Measurements from ENCODE around the gene TTLL11.
A peak's percentile ranks its signal among the peaks of the same experiment; 100 is the strongest.

Gene TTLL11

DNA sequence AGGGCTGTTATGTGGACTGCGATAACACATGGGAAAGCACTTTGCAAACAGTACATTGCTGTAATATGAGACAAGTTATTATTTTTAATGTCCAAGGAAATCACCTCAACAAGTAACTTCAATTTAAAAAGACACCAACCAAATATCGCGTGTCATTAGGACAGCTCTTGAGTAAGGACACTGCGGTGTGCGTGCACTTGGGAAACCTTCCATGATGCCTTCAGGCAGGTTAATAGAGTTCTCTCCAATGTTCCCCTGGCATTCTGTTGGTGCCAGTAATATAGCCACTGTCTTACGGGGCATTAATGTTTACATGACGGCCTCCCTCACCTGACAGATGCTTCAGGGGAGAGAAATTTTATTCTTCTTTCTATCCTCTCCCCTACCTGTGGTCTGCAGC, 42.9 kb downstream of the TTLL11 start:
- no peak for DNase-seq (ENCODE audit: low spot score)

DNA sequence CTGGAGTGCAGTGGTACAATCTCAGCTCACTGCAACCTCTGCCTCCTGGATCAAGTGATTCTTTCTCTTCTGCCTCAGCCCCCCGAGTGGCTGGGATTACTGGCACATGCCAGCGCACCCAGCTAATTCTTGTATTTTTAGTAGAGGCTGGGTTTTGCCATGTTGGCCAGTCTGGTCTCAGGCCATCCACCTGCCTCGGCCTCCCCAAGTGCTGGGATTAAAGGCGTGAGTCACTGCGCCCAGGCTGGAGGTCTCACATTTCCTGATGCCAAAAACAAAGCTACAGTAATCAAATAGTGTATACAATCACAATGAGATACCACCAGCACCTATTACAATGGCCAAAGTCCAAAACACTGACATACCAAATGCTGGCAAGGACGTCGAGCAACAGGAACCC, 51.1 kb downstream of the TTLL11 start:
- DNase-seq (ENCODE audit: low spot score) = no peak

DNA sequence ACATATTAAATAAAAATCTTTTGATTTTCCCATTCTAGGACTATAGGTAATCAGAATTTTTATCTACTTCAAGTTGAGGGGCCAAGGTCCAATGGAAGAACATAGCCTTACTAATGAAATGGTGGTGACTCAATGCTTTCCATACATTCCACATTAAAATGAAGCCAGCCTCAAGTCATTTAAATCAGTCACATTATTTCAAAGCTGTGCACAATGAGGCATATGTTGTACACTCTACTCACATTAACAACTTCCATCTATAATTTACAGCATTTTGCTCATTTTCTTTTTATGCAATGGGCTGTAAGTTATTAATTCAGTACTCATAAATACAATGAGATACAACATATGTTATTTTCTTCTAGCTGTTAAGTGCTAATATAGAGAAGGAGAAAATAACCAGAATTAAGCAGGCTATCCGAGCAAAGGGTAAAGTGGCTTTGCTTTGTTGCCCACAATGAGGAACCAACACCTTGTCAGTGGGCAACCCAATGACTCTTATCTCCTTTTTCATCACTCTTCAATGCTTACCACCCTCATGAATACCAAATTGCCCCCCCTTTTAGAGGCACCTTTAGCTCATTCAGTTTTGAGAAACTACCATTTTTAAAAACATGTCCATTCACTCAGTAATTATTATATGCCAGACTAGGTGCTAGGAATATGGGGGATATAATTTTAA, 52.4 kb downstream of the TTLL11 start:
- peak; percentile 11 for DNase-seq (ENCODE audit: low spot score)

DNA sequence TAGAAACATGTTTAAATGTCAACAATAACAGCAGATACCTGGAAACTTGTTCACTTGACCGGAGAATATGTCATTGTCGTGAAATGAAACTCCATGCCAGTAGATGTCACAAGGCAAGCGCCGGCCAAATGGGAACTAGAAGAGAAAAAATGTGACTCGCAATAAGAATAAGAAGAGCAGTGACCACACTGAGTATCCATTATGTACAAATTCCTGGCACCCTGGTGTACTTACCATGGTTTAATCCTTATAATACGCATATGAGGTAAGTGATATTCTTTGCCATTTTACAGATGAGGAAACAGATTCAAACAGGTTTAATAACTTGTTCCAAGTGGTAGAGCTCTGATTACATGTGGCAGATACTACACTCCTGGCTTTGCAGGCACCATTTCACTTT, 53.9 kb downstream of the TTLL11 start:
- DNase-seq (ENCODE audit: low spot score) = no peak

DNA sequence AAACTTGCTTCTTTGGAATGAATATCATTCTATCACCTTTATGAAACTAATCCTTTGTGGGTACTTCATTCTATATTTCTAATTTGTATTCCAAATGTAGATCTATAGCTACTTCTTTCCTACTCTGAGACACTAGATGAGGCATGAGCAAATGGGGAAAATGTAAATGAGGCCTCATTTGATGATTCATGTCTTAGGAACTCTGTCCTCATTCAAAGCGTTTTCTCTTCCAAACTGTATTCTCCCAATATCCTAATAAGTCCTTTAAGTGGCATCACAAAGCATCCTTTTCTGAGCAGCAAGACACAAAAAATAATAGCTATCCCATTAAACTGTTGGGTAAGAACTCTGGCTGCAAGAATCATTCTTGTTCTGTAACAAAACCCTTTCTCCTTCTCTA, 56.1 kb downstream of the TTLL11 start:
- no peak for DNase-seq (ENCODE audit: low spot score)

DNA sequence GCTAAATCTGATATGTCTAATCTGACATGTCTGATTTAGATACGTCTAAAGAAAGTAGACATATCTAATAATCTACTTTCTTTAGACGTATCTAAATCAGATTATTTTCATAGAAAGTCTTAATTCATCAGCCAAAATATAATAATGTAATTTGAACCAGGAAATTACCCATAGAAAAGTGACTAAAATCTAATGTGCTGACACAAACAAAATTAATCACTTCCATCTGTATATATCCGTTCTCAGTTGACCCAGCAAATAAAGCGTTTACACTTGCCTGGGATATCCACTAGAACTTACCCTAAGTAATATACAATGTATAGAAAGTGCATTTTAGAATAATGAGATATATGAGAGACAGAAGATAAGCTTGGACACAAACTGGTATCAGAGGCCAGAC, 56.7 kb downstream of the TTLL11 start:
- DNase-seq (ENCODE audit: low spot score) = no peak

DNA sequence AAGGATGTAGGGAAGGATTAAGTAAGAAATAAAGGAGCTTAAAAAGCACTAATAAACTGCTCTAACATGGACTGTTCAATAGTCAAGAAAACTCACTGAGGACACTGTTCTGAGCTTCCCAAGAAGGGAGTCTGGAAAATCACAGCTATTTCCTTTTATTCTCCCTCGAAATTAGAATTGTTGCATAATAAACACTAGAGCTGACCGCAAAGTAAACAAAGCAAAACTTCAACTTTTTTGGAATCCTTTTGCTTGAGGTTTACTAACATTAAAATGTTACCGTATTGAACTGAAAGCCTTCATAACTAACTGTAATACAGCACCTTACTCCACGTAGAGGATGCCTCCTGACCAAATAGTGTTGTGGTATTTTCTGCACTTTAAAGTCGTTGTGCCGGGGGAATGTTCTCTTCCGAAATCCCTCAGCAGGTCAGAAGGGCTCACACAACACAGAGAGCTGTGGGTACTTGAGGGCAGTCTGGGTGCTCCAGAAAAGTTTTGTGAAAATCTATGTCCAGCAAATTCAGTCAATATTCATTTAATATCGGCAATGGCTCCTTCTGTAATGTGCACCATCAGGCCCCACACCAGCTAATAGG, 59.2 kb downstream of the TTLL11 start:
- DNase-seq (ENCODE audit: low spot score) = no peak

DNA sequence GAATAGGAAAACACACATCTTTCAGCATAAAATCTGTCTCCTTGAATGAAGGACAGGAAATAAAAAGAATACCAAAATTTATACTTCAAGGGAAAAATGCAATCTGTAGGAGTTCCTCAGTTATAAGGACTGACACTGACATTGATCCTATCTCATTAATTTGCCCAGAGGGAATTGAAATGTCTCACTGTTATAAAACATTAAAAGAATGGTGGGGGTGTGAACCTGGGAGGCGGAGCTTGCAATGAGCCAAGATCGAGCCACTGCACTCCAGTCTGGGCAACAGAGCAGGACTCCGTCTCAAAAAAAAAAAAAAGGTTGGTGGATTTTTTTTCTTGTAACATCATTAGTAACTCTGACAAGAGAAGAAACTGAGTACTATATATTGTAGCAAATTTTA, 60.8 kb downstream of the TTLL11 start:
- DNase-seq (ENCODE audit: low spot score) = no peak

DNA sequence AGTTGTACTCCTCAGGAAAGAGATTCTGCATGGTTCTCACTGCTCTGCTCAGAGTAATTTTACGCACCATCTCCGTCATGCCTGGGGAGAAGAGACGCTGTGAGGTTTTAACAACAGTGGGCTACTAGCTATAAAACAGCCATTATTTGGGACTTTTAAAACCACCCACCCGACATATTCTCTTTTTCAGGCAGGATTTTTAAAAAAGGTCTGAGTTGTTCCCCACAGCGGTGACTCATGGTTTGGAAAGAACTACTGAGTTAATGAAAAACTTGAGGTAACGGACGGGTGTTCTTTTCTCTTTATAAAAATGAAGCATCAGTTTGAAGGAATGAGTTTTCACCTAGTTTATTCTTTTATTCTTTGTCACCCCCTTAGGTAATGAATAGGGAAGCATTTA, 61.3 kb downstream of the TTLL11 start:
- no peak for DNase-seq (ENCODE audit: low spot score)

DNA sequence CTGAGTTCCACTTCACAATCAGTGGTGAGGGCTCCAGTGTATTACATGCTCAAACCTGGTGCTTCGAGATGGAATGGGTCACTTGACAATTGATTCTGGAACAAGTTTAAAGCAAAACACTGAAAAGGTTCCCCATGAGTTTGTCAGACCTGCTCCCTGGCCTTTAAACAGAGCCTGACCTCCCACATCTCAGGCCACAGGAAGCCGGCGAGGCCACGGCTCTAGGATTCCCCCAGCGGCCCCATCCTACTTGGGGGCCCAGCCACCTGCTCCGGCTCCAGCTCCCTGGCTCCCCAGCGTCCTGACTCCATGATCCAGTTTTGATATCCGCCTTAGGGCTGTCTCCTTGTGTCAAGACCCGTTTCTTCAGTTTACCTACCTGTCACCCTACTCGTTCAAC, 62.0 kb downstream of the TTLL11 start:
- no peak for DNase-seq (ENCODE audit: low spot score)

DNA sequence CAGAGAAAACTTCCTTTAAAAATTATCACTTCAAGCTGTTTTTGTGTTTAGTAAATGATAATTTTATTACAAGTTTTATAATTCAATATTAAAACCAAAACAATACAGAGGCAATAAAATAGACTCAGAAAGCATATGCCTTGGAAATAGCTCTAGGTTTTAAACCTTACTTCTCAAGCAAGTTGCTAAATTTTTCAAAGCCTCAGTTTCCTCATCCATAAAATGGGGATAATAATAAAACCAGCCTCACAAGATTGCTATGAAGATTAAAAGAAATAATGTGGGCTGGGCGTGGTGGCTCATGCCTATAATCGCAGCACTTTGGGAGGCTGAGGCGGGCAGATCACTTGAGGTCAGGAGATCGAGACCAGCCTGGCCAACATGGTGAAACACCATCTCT, 62.8 kb downstream of the TTLL11 start:
- no peak for DNase-seq (ENCODE audit: low spot score)

DNA sequence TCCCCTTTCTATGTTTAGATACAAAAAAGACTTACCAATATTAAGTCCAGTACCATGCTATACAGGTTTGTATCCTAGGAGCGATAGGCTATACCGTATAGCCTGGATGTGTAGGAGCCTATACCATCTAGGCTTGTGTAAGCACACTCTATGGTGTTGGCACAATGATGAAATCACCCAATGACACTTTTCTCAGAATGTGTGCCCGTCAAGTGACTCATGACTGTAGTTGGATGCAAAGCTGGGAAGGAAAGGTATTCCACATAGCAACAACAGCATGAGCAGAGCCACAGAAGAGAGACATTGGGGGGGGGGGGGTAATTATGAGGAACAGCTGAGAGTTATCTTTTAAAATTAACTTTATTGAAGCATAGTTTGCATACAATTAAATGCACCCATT, 63.2 kb downstream of the TTLL11 start:
- DNase-seq (ENCODE audit: low spot score) = no peak

DNA sequence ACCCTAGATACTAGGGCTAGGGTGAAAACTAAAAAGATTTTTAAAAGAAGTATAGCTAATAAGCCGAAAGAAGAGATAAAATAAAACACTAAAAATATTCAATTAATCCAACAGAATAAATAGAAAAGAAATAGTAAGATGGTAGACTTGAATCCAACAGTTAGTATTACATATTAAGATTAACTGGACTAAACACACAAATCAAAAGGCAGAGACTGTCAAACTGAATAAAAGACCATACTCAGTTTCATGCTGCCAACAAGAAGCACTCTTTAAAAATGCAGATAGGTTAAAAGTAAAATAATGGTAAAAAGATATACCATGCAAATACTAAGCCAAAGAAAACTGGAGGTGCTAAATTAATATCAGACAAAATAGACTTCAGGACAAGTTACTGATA, 65.0 kb downstream of the TTLL11 start:
- no peak for DNase-seq (ENCODE audit: low spot score)

DNA sequence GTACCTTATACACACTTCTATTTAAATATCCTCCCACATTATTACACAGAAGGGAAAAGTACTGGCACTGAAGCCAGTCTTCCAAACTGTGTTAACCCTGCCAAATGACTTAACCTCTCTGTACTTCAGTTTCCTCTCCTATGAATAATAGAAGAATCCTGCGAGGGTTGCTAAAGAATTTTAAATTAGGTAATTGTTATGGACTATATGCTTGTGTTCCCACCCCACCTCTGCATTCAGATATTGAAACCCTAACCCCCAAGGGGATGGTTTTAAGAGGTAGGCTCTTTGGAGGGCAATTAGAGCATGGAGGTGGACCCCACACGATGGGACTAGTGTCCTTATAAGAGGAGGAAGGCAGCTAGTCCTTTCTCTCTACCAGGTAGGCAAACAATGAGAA, 72.7 kb downstream of the TTLL11 start:
- DNase-seq (ENCODE audit: low spot score) = no peak

DNA sequence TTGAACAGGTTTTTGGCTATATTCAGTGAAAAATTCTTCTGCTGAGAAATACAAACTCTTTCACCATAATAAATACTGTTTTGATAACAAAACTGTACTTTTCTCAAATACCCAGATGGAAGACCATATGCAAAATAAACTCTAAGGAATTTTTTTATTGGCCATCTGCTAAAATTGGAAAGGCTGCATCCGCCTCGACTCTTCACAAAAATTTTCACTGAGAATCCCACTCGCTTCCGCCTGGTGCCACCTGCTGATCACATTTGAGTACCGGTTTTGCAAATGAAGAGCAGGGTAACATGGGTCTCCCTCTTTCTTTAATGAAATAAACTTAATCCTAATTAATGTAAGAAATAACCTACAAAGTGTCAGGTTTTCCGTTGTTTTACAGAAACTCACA, 76.4 kb downstream of the TTLL11 start:
- DNase-seq (ENCODE audit: low spot score) = no peak

DNA sequence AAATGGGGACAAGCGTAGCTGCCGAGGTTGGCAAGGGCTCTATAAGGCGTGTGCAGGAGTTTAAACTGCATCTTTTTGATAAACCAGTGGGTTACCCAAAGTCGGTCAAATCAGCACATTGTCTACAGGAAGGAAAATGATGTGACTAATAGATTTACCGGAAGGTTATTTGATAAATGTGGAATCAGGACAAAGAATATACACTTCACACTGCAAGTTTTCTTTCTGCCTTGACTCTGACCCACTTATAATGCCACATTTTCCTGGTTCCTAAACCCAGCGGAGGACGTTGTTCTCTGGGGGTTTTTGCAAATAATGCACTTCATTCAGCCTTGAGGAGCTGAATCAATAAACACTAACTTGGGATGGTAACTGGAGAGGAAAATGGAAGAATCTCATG, 76.8 kb downstream of the TTLL11 start:
- DNase-seq (ENCODE audit: low spot score) = no peak

DNA sequence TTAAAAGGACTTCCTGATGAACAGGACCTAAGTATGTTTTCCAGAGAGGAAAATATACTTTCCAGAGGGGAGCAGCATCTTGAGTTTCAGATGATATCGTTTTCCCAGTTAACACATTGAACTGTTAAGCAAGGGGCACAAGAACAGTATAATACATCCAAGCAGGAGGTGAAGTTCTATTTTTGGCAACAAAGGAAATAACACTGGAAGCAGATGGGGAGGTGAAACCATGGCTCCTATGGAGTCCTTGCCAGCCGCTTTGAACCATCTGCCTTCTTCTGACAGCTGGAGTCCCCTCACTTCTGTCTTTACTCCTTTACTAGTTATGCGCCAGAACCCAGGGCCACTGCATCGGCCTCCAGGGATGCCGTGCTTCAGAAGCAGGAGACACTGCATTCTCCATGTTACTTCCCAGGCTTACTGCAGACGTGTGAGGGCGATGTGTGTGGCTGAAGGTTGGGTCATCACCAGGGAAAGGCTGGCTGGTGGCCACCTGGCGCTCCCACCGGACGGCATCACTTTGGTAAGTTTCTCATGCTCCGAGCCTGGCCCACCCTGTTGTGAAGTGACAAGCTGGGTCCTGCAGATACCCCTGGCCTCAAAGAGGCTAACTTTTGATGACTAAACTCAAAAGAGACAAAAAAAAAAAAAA, 77.8 kb downstream of the TTLL11 start:
- DNase-seq (ENCODE audit: low spot score) = no peak

DNA sequence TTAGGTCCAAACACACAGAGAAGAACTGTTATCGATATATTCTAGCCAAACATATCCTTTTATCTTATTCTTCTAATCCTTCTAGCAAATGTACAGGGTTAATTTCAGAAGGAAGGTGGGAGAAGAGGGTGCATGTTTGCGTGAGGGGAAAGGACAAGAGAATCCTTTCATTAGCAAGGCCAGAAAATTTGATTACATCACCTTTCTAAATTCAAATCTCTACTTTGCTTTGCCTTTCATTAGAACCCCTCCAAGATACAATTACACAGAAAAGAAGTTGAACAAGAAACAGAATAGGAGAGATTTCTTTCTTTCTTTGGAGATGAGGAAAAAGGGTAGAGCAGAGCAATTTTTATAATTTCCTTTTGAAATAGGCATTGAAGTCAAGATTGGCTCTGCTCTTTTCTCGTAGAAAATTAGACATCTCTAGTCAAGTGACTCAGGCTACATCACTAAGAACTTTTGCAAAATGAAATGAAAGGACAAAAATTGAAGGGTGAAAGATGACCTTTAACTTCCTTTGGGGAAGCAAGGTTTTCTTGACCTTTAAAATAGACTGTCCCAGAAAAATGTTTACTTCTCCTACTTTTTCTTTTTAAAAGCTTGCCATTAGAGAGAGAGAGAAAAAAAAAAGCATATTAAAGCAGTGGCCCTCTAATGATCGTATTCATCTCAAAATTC, 81.2 kb downstream of the TTLL11 start:
- DNase-seq (ENCODE audit: low spot score) = no peak

DNA sequence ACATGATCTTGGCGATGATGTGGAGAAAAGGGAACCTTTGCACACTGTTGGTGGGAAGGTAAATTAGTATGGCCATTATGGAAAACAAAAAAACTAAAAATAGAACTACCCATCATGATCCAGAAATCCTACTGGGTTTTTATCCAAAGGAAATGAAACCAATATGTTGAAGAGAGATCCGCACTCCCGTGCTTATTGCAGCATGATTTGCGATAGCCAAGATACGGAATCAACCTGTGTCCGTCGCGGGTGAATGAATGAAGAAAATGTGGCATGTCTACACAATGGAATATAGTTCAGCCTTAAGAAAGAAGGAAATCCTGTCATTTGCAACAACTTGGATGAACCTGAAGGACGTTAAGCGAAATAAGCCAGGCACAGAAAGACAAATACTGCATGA, 84.5 kb downstream of the TTLL11 start:
- DNase-seq (ENCODE audit: low spot score) = no peak

DNA sequence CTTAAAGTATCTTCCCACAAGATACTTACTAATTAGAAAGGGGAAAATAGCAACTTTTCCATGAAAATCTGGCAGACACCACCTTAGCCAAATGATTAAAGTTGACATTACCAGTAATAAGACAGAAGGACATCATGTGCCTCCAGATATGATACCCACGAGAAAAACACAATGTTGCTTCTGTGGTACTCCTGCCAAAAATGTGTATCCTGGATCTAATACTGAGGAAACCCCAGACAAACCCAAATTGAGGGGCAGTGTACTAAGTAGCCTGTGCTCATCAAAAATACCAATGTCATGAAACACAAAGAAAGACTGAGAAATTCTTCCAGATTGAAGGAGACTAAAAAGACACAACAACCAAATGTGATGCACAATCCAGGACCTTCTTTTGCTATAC, 85.3 kb downstream of the TTLL11 start:
- no peak for DNase-seq (ENCODE audit: low spot score)

DNA sequence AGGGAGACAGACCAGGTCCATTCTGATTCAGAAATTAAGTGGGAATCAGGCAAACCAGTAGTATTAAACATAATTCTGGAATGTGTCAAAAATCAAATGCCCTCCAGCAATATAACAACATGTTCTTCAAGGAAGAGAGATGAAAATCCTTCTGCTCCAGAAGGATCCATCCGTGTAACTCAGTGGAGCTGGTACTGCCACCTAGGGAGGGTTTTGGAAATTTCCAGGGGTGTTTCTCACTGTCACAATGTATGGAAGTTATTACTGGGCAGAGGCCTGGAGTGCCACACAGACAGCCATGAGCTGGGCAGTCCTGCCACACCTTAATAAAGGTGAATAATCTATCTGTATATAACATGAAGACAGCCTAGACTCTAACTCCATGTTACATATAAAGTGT, 87.5 kb downstream of the TTLL11 start:
- no peak for DNase-seq (ENCODE audit: low spot score)

DNA sequence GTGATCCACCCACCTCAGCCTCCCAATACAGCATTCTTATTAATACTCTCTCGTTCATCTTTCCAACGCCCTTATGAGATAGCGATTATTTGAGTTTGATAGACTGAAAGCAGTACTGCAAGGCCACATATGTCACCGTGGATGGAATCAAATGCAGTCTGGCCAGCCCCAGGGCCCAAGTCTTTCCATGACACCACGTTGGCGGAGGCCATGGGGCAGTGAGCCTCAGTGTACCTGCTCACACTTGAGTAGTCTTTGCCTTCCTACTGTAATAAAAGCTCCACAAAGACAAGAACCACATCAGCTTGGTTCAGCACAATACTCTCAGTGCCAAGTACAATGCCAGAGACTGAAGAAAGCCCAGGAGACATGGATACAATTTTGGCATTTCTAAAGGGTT, 88.5 kb downstream of the TTLL11 start:
- no peak for DNase-seq (ENCODE audit: low spot score)

DNA sequence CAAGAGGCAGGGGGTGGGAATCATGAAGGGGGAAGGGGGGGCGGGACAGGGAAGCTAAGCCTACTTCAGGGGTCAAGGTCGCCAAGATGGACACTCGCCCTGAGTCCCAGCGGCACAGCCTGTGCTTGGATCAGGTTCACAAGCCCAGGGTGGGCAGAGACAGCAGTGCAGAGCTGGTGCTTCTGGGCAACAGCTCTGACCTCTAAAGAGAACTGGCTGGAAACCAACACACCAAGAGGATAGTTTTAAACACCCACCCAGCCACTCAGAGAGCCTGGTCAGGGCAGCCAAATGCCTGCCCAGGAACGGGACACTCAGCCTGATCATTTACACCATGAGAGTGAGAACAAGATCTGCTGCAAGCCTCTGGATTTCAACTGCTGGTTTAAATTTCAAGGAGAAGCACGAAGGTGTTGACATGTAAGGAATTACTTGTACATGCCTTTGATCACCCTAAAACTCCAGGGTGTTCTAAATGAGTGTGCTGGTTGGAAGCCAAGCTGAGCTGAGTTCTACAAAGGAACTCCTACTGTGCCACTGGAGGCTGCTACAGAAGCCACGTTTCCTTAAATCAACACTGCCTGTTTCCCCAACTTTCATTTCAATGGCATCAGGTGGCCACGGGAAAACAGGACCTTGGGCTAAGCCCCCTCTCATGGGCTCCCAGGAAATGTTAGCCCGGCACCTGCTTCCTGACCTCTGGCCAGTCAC, 91.5 kb downstream of the TTLL11 start:
- no peak for DNase-seq (ENCODE audit: low spot score)

All from germinal center (tissue), 1 donor.